HL-60 (cell line): Measurements from ENCODE around the gene HLCS.

Source experiments
- DNase-seq, 2 experiments: peaks; one replicate each; pipeline ENCODE4 v3.0.0-alpha.2; 2010 to 2020; ENCODE audit warnings: low read depth in 1 of 2, low spot score in 1 of 2
- H3K27ac ChIP-seq: fragments of 250-450 bp; sonication (Bioruptor Pico); replicated peaks from 2 replicates; pipeline ENCODE4 v1.5.1; 2020; ENCODE audit warnings: mild to moderate bottlenecking, moderate library complexity
- H3K27me3 ChIP-seq: fragments of 250-450 bp; sonication (Bioruptor Pico); 2 replicates; pipeline ENCODE4 v1.5.1; 2021; ENCODE audit warnings: mild to moderate bottlenecking, moderate library complexity; ENCODE audit not compliant: insufficient read depth, poor library complexity, severe bottlenecking
- H3K4me3 ChIP-seq: replicated peaks from 2 replicates; pipeline ENCODE4 v1.5.1; 2011; ENCODE audit warnings: mild to moderate bottlenecking, control low read depth, low read length; ENCODE audit not compliant: insufficient read depth
- CTCF ChIP-seq: IDR thresholded peaks from one replicate; pipeline ENCODE4 v1.5.1; 2011; ENCODE audit warnings: low read length, control low read depth, inconsistent platforms; ENCODE audit not compliant: insufficient read depth
- GABPA ChIP-seq: IDR thresholded peaks from 2 replicates; pipeline ENCODE4 v1.6.1; 2012; ENCODE audit warnings: low read depth
- POLR2AphosphoS5 ChIP-seq: IDR thresholded peaks from 2 replicates; pipeline ENCODE4 v1.6.1; 2012; ENCODE audit warnings: low read depth
- REST ChIP-seq: IDR thresholded peaks from 2 replicates; pipeline ENCODE4 v1.6.1; 2012; ENCODE audit warnings: low read depth; ENCODE audit not compliant: insufficient replicate concordance
- SPI1 ChIP-seq: IDR thresholded peaks from 2 replicates; pipeline ENCODE4 v1.6.1; 2012; ENCODE audit warnings: low read depth, mild to moderate bottlenecking, borderline replicate concordance

HLCS gene

DNA sequence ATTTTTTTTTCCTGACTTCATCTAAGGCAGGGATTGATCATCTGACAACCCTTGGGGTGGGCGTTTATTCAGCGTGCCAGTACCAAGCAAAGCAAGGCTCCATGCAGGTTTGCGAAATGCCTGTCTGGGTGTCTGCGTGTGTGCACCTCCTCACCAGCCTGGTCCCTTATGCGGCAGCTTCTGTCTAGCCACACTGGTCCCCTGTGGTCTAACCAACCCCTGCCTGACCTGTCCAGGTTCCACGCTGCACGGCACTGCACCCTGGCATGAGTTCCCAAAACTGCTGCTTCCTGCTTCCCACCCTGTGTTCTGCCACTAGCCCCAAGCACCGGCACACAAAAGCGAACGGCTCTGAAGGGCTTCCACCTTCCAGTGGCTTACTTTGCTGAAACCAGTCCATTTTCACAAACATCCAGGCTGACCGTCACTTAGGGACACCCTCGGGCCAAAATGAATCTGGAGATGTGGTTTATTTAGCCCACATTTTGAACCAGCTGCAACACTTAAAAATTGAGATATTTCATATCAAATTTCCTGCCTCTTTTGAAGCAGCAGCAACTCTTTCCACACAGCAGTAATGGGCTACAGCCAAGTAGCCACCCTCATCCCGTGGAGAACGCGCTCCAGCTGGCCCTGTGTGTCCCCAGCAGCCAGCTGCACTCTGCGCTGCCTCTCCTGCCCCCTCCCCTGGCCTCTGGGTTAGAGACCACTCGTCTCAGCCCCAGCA is 55.7 kb downstream of the HLCS start:
- Histone ChIP-seq H3K27me3 (peaks cover 2% of the 10 kb centered on the region), H3K4me3 (no peak overlapping the region), H3K27ac (no peak overlapping the region)
- no peak for TF ChIP-seq GABPA
- no peak for TF ChIP-seq REST
- TF ChIP-seq CTCF: no peak
- peak in 1 of 2 experiments; percentile 3 for DNase-seq

GRCh38 chr21:36909901-36910561 is 56.4 kb downstream of the HLCS start:
- no peak overlapping the region for H3K4me3 ChIP-seq
- TF ChIP-seq REST (no peak), GABPA (no peak)
- no peak overlapping the region for H3K27ac ChIP-seq
- peaks cover 2% of the 10 kb centered on the region for H3K27me3 ChIP-seq
- peak in 1 of 2 experiments; percentile 73 for DNase-seq

- H3K4me3 ChIP-seq: no peak overlapping the region
- no peak overlapping the region for H3K27ac ChIP-seq
- no peak for DNase-seq
- no peak for TF ChIP-seq SPI1
- no peak for TF ChIP-seq CTCF
- no peak for TF ChIP-seq POLR2AphosphoS5
- no peak for TF ChIP-seq REST
- no peak for TF ChIP-seq GABPA
- H3K27me3 ChIP-seq: peaks cover 2% of the 10 kb centered on the region
These were observed 57.0 kb downstream of the HLCS start for GRCh38 chr21:36909423-36909822.
